Measurements from ENCODE around the gene COL4A1. TPM values are rescaled to one million over a fixed set of nuclear protein-coding genes. Genes with fewer than 3 reads are reported as not detected.

Gene COL4A1
- total and polyA plus RNA-seq, 2 of the 13 experiments (the other 11 are each of a cell fraction or from before 2014, with no cell fraction given), result not detected

DNA sequence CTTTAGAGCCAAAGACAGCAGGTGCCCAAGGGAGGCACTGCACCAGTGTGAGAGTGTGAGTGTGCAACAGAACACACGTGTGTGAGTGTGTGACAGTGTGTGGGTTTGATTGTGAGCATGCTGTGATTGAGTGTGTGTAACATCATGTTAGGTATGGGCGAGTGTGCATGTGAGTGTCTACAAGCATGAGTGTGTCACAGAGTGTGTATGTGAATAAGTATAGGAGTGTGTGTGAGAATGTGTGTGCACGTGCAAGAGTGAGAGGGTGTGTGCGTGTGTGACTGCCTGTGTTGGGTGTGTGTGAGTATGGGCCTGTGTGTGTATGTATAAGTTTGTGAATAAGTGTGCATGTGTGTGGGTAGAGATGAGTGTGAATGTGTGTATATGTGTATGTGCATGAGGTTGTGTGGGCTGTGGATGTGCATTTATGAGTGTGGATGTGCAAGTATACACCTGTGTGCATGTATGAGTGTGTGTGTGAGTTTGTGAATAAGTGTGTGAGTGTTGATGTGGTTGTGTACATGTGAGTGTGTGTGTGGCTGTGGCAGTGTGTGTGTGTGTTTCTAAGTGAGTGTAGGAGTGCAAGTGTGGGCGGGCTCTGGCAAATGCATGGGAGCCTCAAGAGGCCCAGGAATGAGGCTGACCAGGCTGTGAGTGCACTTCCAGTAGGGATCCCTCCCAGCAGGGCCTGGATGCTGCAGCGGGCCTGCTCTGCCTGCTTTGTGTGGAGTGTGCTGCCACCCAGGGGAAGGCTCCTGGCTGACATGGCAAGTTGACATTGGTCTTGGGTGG, 198.4 kb downstream of the COL4A1 start:
- Histone ChIP-seq H3K27me3 (ENCODE audit: control insufficient read depth in 1 of 2, insufficient read depth in 2 of 2, low read length in 2 of 2) (no peaks in the 10 kb centered on the region), H3K36me3 (replicated peaks in 1 of 2; ENCODE audit: control insufficient read depth in 1 of 2, insufficient read depth in 2 of 2, low read length in 2 of 2) (no peaks in the 10 kb centered on the region), H4K20me1 (ENCODE audit: insufficient read depth, low read length) (no peaks in the 10 kb centered on the region), H3K79me2 (ENCODE audit: insufficient read depth, low read length) (no peaks in the 10 kb centered on the region), H3K4me1 (ENCODE audit: insufficient read depth, low read length) (no peaks in the 10 kb centered on the region), H2AFZ (ENCODE audit: low read length) (no peak overlapping the region), H3K4me3 (replicated peaks in 1 of 3; ENCODE audit: insufficient read depth in 1 of 3, low read depth in 2 of 3, low read length in 3 of 3) (no peak overlapping the region), H3K4me2 (ENCODE audit: low read depth, low read length) (no peak overlapping the region), H3K9me3 (ENCODE audit: low read length) (no peaks in the 10 kb centered on the region), H3K27ac (ENCODE audit: extremely low read length, insufficient read depth, low read length) (no peak overlapping the region), H3K9ac (ENCODE audit: insufficient read depth, low read depth, low read length) (no peak overlapping the region)
- ChIA-PET CTCF (ENCODE audit: low intra/inter-chr PET ratio, low total read pairs) (interaction anchor here (1.5 kb wide), 1 partner anchor 1147 kb away, joined by 6 read pairs; no protein-coding TSS in a partner anchor), POLR2A (no interaction called here)
- in situ Hi-C loops (cut with HindIII; ENCODE audit: extremely low pct_ligation_motif_present, low pct_unique_long_range_greater_than_20kb) (loop anchor here (5.0 to 25.0 kb wide), 3 partner anchors 964 to 1896 kb away; partner anchors contain the start of genes ABHD13 and LIG4), intact Hi-C loops (cut with micrococcal nuclease; ENCODE audit: unreplicated experiment) (loop anchor here (1.0 to 5.0 kb wide), 3 partner anchors 316 to 1147 kb away; no protein-coding TSS in a partner anchor)
- TF ChIP-seq ZSCAN21 (CRISPR knock-in tag; IDR thresholded peaks at IDR 0.05; ENCODE audit: borderline replicate concordance), result 0 out of 2 replicates have a peak, but pooled peaks have one; percentile 30
- TF ChIP-seq CBX5 (CRISPR knock-in tag; IDR thresholded peaks at IDR 0.05; ENCODE audit: borderline replicate concordance), result 0 out of 2 replicates have a peak, but pooled peaks have one; percentile 26
- no peak for TF ChIP-seq FOXA1 (IDR thresholded peaks at IDR 0.05)
- TF ChIP-seq FOXA1 (CRISPR knock-in tag; IDR thresholded peaks at IDR 0.05), result peak; percentile 35; the same call in 1 of the 2 replicates
- peak; percentile 26; the same call in 1 of the 2 replicates for TF ChIP-seq NFKB2 (CRISPR knock-in tag; IDR thresholded peaks at IDR 0.05; ENCODE audit: borderline replicate concordance)
- TF ChIP-seq CTCF (CRISPR knock-in tag; IDR thresholded peaks at IDR 0.05), result peak; percentile 91
- no peak for TF ChIP-seq NRL (CRISPR knock-in tag; IDR thresholded peaks at IDR 0.05; ENCODE audit: borderline replicate concordance)
- TF ChIP-seq RAD21 (CRISPR knock-in tag; IDR thresholded peaks at IDR 0.05), result peak; percentile 80
- peak; percentile 49; the same call in 1 of the 2 replicates for TF ChIP-seq ZFX (CRISPR knock-in tag; IDR thresholded peaks at IDR 0.05; ENCODE audit: low read depth)
- TF ChIP-seq XRCC5 (optimal IDR thresholded peaks at IDR 0.05; ENCODE audit: low read length), result peak; percentile 71
- TF ChIP-seq KDM2A (CRISPR knock-in tag; IDR thresholded peaks at IDR 0.05; ENCODE audit: borderline replicate concordance, low read depth), result 0 out of 2 replicates have a peak, but pooled peaks have one; percentile 29
- TF ChIP-seq FOXC1 (CRISPR knock-in tag; IDR thresholded peaks at IDR 0.05; ENCODE audit: borderline replicate concordance), result no peak
- TF ChIP-seq GABPB1 (CRISPR knock-in tag; IDR thresholded peaks at IDR 0.05), result peak; percentile 23; the same call in 1 of the 2 replicates
- peak; percentile 94 for TF ChIP-seq STAG1 (CRISPR knock-in tag; IDR thresholded peaks at IDR 0.05)
- no peak for TF ChIP-seq NCOA1 (CRISPR knock-in tag; IDR thresholded peaks at IDR 0.05)
- TF ChIP-seq FOSL2 (CRISPR knock-in tag; IDR thresholded peaks at IDR 0.05), result peak; percentile 14; the same call in 1 of the 2 replicates
- no peak for TF ChIP-seq HOXA9 (CRISPR knock-in tag; IDR thresholded peaks at IDR 0.05; ENCODE audit: borderline replicate concordance)
- peak; percentile 65 for TF ChIP-seq SMC3 (IDR thresholded peaks at IDR 0.05; ENCODE audit: low read length)
- TF ChIP-seq, protein P1, sequence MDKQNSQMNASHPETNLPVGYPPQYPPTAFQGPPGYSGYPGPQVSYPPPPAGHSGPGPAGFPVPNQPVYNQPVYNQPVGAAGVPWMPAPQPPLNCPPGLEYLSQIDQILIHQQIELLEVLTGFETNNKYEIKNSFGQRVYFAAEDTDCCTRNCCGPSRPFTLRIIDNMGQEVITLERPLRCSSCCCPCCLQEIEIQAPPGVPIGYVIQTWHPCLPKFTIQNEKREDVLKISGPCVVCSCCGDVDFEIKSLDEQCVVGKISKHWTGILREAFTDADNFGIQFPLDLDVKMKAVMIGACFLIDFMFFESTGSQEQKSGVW (CRISPR knock-in tag; IDR thresholded peaks at IDR 0.05; ENCODE audit: borderline replicate concordance), result no peak
- WGBS (ENCODE audit: low lambda C conversion rate), result 40% methylated on average over 6 of the region's 6 CpGs
- FAIRE-seq (peak; percentile 73), DNase-seq (ENCODE audit: low spot score) (peak; percentile 51), ATAC-seq (peak; percentile 98)
- BruUV-seq (replicated peaks), result no TSS peak
